CD4-positive, alpha-beta T cell treated with Interleukin-4 for 4 hours (primary cell): ENCODE measurements around the gene SORL1.
A peak's percentile ranks its signal among the peaks of the same experiment; 100 is the strongest.

Source experiments
- DNase-seq: peaks from one replicate; pipeline ENCODE4 v3.0.0-alpha.2; 2020

The SORL1 gene

GRCh38 chr11:121476379-121477032 is 24.4 kb downstream of the SORL1 start:
- peak; percentile 79 for DNase-seq

- no peak for DNase-seq
These were observed 26.2 kb downstream of the SORL1 start for GRCh38 chr11:121478226-121478894.

GRCh38 chr11:121478895-121479697 is 27.0 kb downstream of the SORL1 start:
- no peak for DNase-seq

GRCh38 chr11:121479698-121480238 is 27.7 kb downstream of the SORL1 start:
- DNase-seq = no peak

- DNase-seq = peak; percentile 90
These were observed 29.5 kb downstream of the SORL1 start for GRCh38 chr11:121481484-121482230.

- peak; percentile 90 for DNase-seq
These were observed 30.4 kb downstream of the SORL1 start for GRCh38 chr11:121482231-121483129.

- no peak for DNase-seq
These were observed 31.8 kb downstream of the SORL1 start for GRCh38 chr11:121483805-121484480.

- no peak for DNase-seq
These were observed 33.1 kb downstream of the SORL1 start for GRCh38 chr11:121485216-121485615.

- no peak for DNase-seq
These were observed 33.9 kb downstream of the SORL1 start for GRCh38 chr11:121486054-121486453.

GRCh38 chr11:121487191-121487590 is 35.1 kb downstream of the SORL1 start:
- no peak for DNase-seq

GRCh38 chr11:121488170-121488569 is 36.1 kb downstream of the SORL1 start:
- no peak for DNase-seq

GRCh38 chr11:121488641-121489040 is 36.5 kb downstream of the SORL1 start:
- DNase-seq = no peak

GRCh38 chr11:121489823-121490222 is 37.7 kb downstream of the SORL1 start:
- no peak for DNase-seq

GRCh38 chr11:121494355-121495099 is 42.4 kb downstream of the SORL1 start:
- peak; percentile 23 for DNase-seq

- DNase-seq = no peak
These were observed 45.3 kb downstream of the SORL1 start for GRCh38 chr11:121497176-121497998.

GRCh38 chr11:121499405-121499804 is 47.3 kb downstream of the SORL1 start:
- DNase-seq = no peak

GRCh38 chr11:121500275-121500674 is 48.2 kb downstream of the SORL1 start:
- DNase-seq = no peak

- no peak for DNase-seq
These were observed 48.6 kb downstream of the SORL1 start for GRCh38 chr11:121500717-121501116.

- no peak for DNase-seq
These were observed 50.9 kb downstream of the SORL1 start for GRCh38 chr11:121503051-121503450.
